ENCODE data around the gene TPGS2. TPM values are rescaled to one million over a fixed set of nuclear protein-coding genes. Genes with fewer than 3 reads are reported as not detected.

Gene TPGS2
- polyA plus RNA-seq, 2 of the 4 experiments (the other 2 are of a cell fraction) = 71.9 to 143 TPM

- Histone ChIP-seq H3K27ac (no peak overlapping the region), H3K9me3 (no peaks in the 10 kb centered on the region), H3K4me1 (no peaks in the 10 kb centered on the region), H3K4me2 (no peak overlapping the region), H3K4me3 (no peak overlapping the region)
- DNase-seq (ENCODE audit: low read depth in 1 of 2, low spot score in 1 of 2) (no peak), ATAC-seq (no peak), FAIRE-seq (no peak)
- CTCF ChIA-PET = interaction anchor here (0.8 kb wide), 1 partner anchor 11 kb away, joined by 3 read pairs; no protein-coding TSS in a partner anchor
- POLR2A ChIA-PET = no interaction called here
- TF ChIP-seq HOXB13 (CRISPR knock-in tag; IDR thresholded peaks at IDR 0.05; ENCODE audit: low read depth) = no peak
- no peak for TF ChIP-seq MYC (IDR thresholded peaks at IDR 0.05; ENCODE audit: borderline replicate concordance, low read length)
- TF ChIP-seq KDM1A (IDR thresholded peaks at IDR 0.05; ENCODE audit: low read depth) = no peak
- no peak for TF ChIP-seq CBX8 (IDR thresholded peaks at IDR 0.05)
- no peak for TF ChIP-seq RNF2 (IDR thresholded peaks at IDR 0.05; ENCODE audit: borderline replicate concordance, low read depth)
- no peak for TF ChIP-seq HES2 (IDR thresholded peaks at IDR 0.05)
- no peak for TF ChIP-seq HEYL (CRISPR knock-in tag; IDR thresholded peaks at IDR 0.05)
- no peak for TF ChIP-seq E2F6 (IDR thresholded peaks at IDR 0.05; ENCODE audit: borderline replicate concordance, low read depth)
- no peak for TF ChIP-seq JUNB (IDR thresholded peaks at IDR 0.05)
- TF ChIP-seq USF2 (IDR thresholded peaks at IDR 0.05) = no peak
- TF ChIP-seq MAX (IDR thresholded peaks at IDR 0.05) = no peak
- TF ChIP-seq BCL3 (IDR thresholded peaks at IDR 0.05) = no peak
- no peak for TF ChIP-seq MAFK (IDR thresholded peaks at IDR 0.05; ENCODE audit: partially characterized antibody)
- no peak for TF ChIP-seq EHMT2 (IDR thresholded peaks at IDR 0.05; ENCODE audit: low read depth)
- WGBS (ENCODE audit: missing lambda C conversion rate) = 95% methylated on average over 4 of the region's 4 CpGs
Observed at GRCh38 chr18:36821681-36822080, 7.1 kb downstream of the TPGS2 start.

- ATAC-seq (no peak), FAIRE-seq (no peak), DNase-seq (ENCODE audit: low read depth in 1 of 2, low spot score in 1 of 2) (no peak)
- Histone ChIP-seq H3K27ac (no peak overlapping the region), H3K4me1 (no peaks in the 10 kb centered on the region), H3K9me3 (no peaks in the 10 kb centered on the region), H3K4me2 (no peak overlapping the region), H3K4me3 (no peak overlapping the region)
- CTCF ChIA-PET = interaction anchor here (1.4 kb wide), 1 partner anchor 11 kb away, joined by 4 read pairs; no protein-coding TSS in a partner anchor
- TF ChIP-seq HDAC2 (IDR thresholded peaks at IDR 0.05) (no peak), MAX (IDR thresholded peaks at IDR 0.05) (no peak), EHMT2 (IDR thresholded peaks at IDR 0.05; ENCODE audit: low read depth) (no peak), KDM1A (IDR thresholded peaks at IDR 0.05; ENCODE audit: low read depth) (no peak)
- POLR2A ChIA-PET = no interaction called here
Observed at GRCh38 chr18:36819621-36820020, 9.2 kb downstream of the TPGS2 start.

- TF ChIP-seq MAX (IDR thresholded peaks at IDR 0.05) (no peak), HOXB5 (CRISPR knock-in tag; IDR thresholded peaks at IDR 0.05) (no peak), MAFK (IDR thresholded peaks at IDR 0.05; ENCODE audit: partially characterized antibody) (no peak), PHF8 (IDR thresholded peaks at IDR 0.05; ENCODE audit: borderline replicate concordance, low read depth) (no peak), EHF (CRISPR knock-in tag; IDR thresholded peaks at IDR 0.05) (no peak), MAZ (IDR thresholded peaks at IDR 0.05; ENCODE audit: borderline replicate concordance, low read depth, low read length) (no peak), JUN (IDR thresholded peaks at IDR 0.05) (no peak), CHD4 (IDR thresholded peaks at IDR 0.05; ENCODE audit: borderline replicate concordance) (no peak), TP53 (CRISPR knock-in tag; IDR thresholded peaks at IDR 0.05) (no peak), CEBPB (IDR thresholded peaks at IDR 0.05) (no peak), RFX5 (IDR thresholded peaks at IDR 0.05) (no peak), NFE2L2 (conservative IDR thresholded peaks at IDR 0.05; ENCODE audit: low read length) (no peak), BCL3 (IDR thresholded peaks at IDR 0.05) (no peak), ATOH8 (CRISPR knock-in tag; IDR thresholded peaks at IDR 0.05; ENCODE audit: low read depth) (no peak), HMGXB4 (CRISPR knock-in tag; IDR thresholded peaks at IDR 0.05; ENCODE audit: borderline replicate concordance) (no peak)
- CTCF ChIA-PET = interaction anchor here (1.4 kb wide), 1 partner anchor 10 kb away, joined by 4 read pairs; no protein-coding TSS in a partner anchor
Observed at GRCh38 chr18:36818652-36819051, 10.2 kb downstream of the TPGS2 start.

More at GRCh38 chr18:36818652-36819051, 10.2 kb downstream of the TPGS2 start:
- no peak for FAIRE-seq
- POLR2A ChIA-PET = no interaction called here
- Histone ChIP-seq H3K4me2 (no peak overlapping the region), H3K4me3 (no peak overlapping the region), H3K9me3 (no peaks in the 10 kb centered on the region), H3K27ac (no peak overlapping the region), H3K4me1 (no peaks in the 10 kb centered on the region)
- DNase-seq (ENCODE audit: low read depth in 1 of 2, low spot score in 1 of 2) = no peak
- 93% methylated on average over 3 of the region's 3 CpGs for WGBS (ENCODE audit: missing lambda C conversion rate)
- ATAC-seq = no peak

Data from A549 (cell line).